GM23248 (cell line): ENCODE results near the gene TGFBR1. TPM values are rescaled to one million over a fixed set of nuclear protein-coding genes. Genes with fewer than 3 reads are reported as not detected.
A peak's percentile ranks its signal among the peaks of the same experiment; 100 is the strongest.

Experiments
- DNase-seq: peaks from one replicate; pipeline ENCODE4 v3.0.0-alpha.2; 2015
- H2AFZ ChIP-seq: fragments of 200-600 bp; sonication (generic); 2 replicates; pipeline ENCODE4 v1.6.1; 2016; ENCODE audit warnings: antibody characterized with exemption
- H3F3A ChIP-seq: fragments of 200-600 bp; sonication (generic); 2 replicates; pipeline ENCODE4 v1.6.1; 2016; ENCODE audit warnings: mild to moderate bottlenecking, antibody characterized with exemption, mixed run types; ENCODE audit not compliant: insufficient read depth
- H3K27ac ChIP-seq: fragments of 200-600 bp; sonication (generic); 2 replicates; pipeline ENCODE4 v1.5.1; 2016; ENCODE audit warnings: mild to moderate bottlenecking
- H3K27me3 ChIP-seq: fragments of 200-600 bp; sonication (generic); replicated peaks from 2 replicates; pipeline ENCODE4 v1.6.1; 2016; ENCODE audit warnings: mild to moderate bottlenecking; ENCODE audit not compliant: insufficient read depth
- H3K36me3 ChIP-seq: fragments of 200-600 bp; sonication (generic); 2 replicates; pipeline ENCODE4 v1.6.1; 2016; ENCODE audit warnings: low read depth, mild to moderate bottlenecking
- H3K4me1 ChIP-seq: fragments of 200-600 bp; sonication (generic); 2 replicates; pipeline ENCODE4 v1.6.1; 2016; ENCODE audit warnings: mild to moderate bottlenecking; ENCODE audit not compliant: insufficient read depth
- H3K4me2 ChIP-seq: fragments of 200-600 bp; sonication (generic); one replicate; pipeline ENCODE4 v1.6.1; 2016; ENCODE audit warnings: mild to moderate bottlenecking; ENCODE audit not compliant: unreplicated experiment
- H3K4me3 ChIP-seq: fragments of 200-600 bp; sonication (generic); 2 replicates; pipeline ENCODE4 v1.5.1; 2016; ENCODE audit warnings: mild to moderate bottlenecking
- H3K79me2 ChIP-seq: fragments of 200-600 bp; sonication (generic); 2 replicates; pipeline ENCODE4 v1.6.1; 2016; ENCODE audit warnings: mild to moderate bottlenecking; ENCODE audit not compliant: insufficient read depth
- H3K9ac ChIP-seq: fragments of 200-600 bp; sonication (generic); 2 replicates; pipeline ENCODE4 v1.6.1; 2016; ENCODE audit warnings: mild to moderate bottlenecking
- H3K9me2 ChIP-seq: fragments of 200-600 bp; sonication (generic); 2 replicates; pipeline ENCODE4 v1.6.1; 2016; ENCODE audit warnings: mixed run types, mild to moderate bottlenecking, moderate library complexity; ENCODE audit not compliant: insufficient read depth
- H3K9me3 ChIP-seq: fragments of 200-600 bp; sonication (generic); one replicate; pipeline ENCODE4 v1.6.1; 2017; ENCODE audit warnings: low read depth
- H4K20me1 ChIP-seq: fragments of 200-600 bp; sonication (generic); 2 replicates; pipeline ENCODE4 v1.6.0; 2016; ENCODE audit not compliant: insufficient read depth
- EZH2 ChIP-seq: fragments of 200-600 bp; sonication (generic); IDR thresholded peaks from 2 replicates; pipeline ENCODE4 v1.6.1; 2018; ENCODE audit warnings: antibody characterized with exemption, mild to moderate bottlenecking; ENCODE audit not compliant: insufficient read depth, poor library complexity, severe bottlenecking
- EZH2phosphoT487 ChIP-seq: fragments of 200-600 bp; sonication (generic); IDR thresholded peaks from 2 replicates; pipeline ENCODE4 v1.6.1; 2018; ENCODE audit warnings: antibody characterized with exemption, moderate library complexity, mild to moderate bottlenecking, low read depth; ENCODE audit not compliant: insufficient read depth
- WGBS, 2 experiments: methylation state at CpG; one replicate each; pipeline ENCODE4 v1.1.6; 2015 to 2017; ENCODE audit warnings: low lambda C conversion rate in 2 of 2, low coverage in 1 of 2; ENCODE audit errors: missing lambda C conversion rate in 2 of 2; 5-methylcytosine and 5-hydroxymethylcytosine counted together
- in situ Hi-C: fragments of 300-500 bp; cut with MboI; formaldehyde crosslinking; loops from 2 replicates; pipeline ENCODE4 v1.15.0; 2020
- polyA plus RNA-seq: library from polyadenylated mRNA; unstranded; fragments of >200 nt; fragmentation: Nextera tagmentation; extraction: Ambion mirVana; gene quantifications from 2 replicates; pipeline ENCODE4 v1.2.1, GENCODE V29; 2016
- total RNA-seq: library from RNA; depleted of rRNA; stranded (reverse); fragments of >200 nt; shearing (Covaris generic); gene quantifications from 2 replicates; pipeline ENCODE4 v1.2.3, GENCODE V29; 2014; rRNA removed

The TGFBR1 gene
- total RNA-seq, result 73.9 and 75.1 TPM in 2 replicates
- 41.0 and 46.3 TPM in 2 replicates for polyA plus RNA-seq

- peak within 1 kb of the TSS; percentile 92 for H3K4me3 ChIP-seq
Measured at GRCh38 chr9:99104459-99105151, at the start of gene TGFBR1. TSS of gene TGFBR1 (plus strand) at chr9:99105113. CDS start at chr9:99105206, 93 bp downstream.

GRCh38 chr9:99055384-99055783 is 49.5 kb upstream of the TGFBR1 start:
- peak; percentile 45 for DNase-seq
- H3K27ac ChIP-seq, result no peak overlapping the region
- WGBS, 2 experiments, result 100% methylated on average over 1 of the region's 1 CpG
- H3K4me1 ChIP-seq, result peaks cover 58% of the 10 kb centered on the region
- H3K9me2 ChIP-seq, result no peaks in the 10 kb centered on the region
- in situ Hi-C loops, result no loop called here
- H3K79me2 ChIP-seq, result no peaks in the 10 kb centered on the region
- H3K9ac ChIP-seq, result no peak overlapping the region
- H3K27me3 ChIP-seq, result no peaks in the 10 kb centered on the region
- H3K9me3 ChIP-seq, result no peaks in the 10 kb centered on the region
- no peak overlapping the region for H2AFZ ChIP-seq
- no peaks in the 10 kb centered on the region for H4K20me1 ChIP-seq
- H3K36me3 ChIP-seq, result no peaks in the 10 kb centered on the region
- peaks cover 63% of the 10 kb centered on the region for H3F3A ChIP-seq
- TF ChIP-seq EZH2 (no peak), EZH2phosphoT487 (no peak)
- H3K4me3 ChIP-seq, result no peak overlapping the region
- no peak overlapping the region for H3K4me2 ChIP-seq

More at GRCh38 chr9:99104459-99105151, at the start of gene TGFBR1:
- Histone ChIP-seq H3K79me2 (peaks cover 41% of the 10 kb centered on the region), H3K9me3 (no peaks in the 10 kb centered on the region), H2AFZ (peak within 1 kb of the TSS; percentile 70), H3K4me1 (peaks cover 45% of the 10 kb centered on the region), H3K27ac (peak within 1 kb of the TSS; percentile 92), H3K4me2 (peak within 1 kb of the TSS; percentile 98), H3K9me2 (no peaks in the 10 kb centered on the region), H4K20me1 (peaks cover 4% of the 10 kb centered on the region; the same call in 1 of the 2 replicates), H3K9ac (peak within 1 kb of the TSS; percentile 98), H3K36me3 (no peaks in the 10 kb centered on the region), H3K27me3 (no peaks in the 10 kb centered on the region), H3F3A (peaks cover 40% of the 10 kb centered on the region)
- in situ Hi-C loops, result no loop called here
- DNase-seq, result peak; percentile 97
- WGBS, 2 experiments, result 0 to 2% methylated on average over 45 to 46 of the region's 60 CpGs
- TF ChIP-seq EZH2phosphoT487 (no peak), EZH2 (no peak)

GRCh38 chr9:99056186-99056585 is 48.7 kb upstream of the TGFBR1 start:
- Histone ChIP-seq H2AFZ (no peak overlapping the region), H3K27ac (no peak overlapping the region), H3K4me3 (no peak overlapping the region), H3K9me3 (no peaks in the 10 kb centered on the region), H3K9ac (no peak overlapping the region), H3K36me3 (no peaks in the 10 kb centered on the region), H3K4me2 (no peak overlapping the region), H3K9me2 (no peaks in the 10 kb centered on the region), H3K27me3 (no peaks in the 10 kb centered on the region), H3K4me1 (peaks cover 51% of the 10 kb centered on the region), H4K20me1 (no peaks in the 10 kb centered on the region), H3F3A (peaks cover 55% of the 10 kb centered on the region), H3K79me2 (no peaks in the 10 kb centered on the region)
- DNase-seq, result no peak
- no peak for TF ChIP-seq EZH2phosphoT487
- no peak for TF ChIP-seq EZH2
- 94 to 100% methylated on average over 6 of the region's 6 CpGs for WGBS, 2 experiments
- in situ Hi-C loops, result no loop called here

GRCh38 chr9:99056886-99057664 is 47.8 kb upstream of the TGFBR1 start:
- H4K20me1 ChIP-seq, result no peaks in the 10 kb centered on the region
- no peaks in the 10 kb centered on the region for H3K9me2 ChIP-seq
- DNase-seq, result peak; percentile 94
- H3K27me3 ChIP-seq, result peaks cover 1% of the 10 kb centered on the region; the same call in 1 of the 2 replicates
- peaks cover 47% of the 10 kb centered on the region for H3F3A ChIP-seq
- H3K4me3 ChIP-seq, result no peak overlapping the region
- in situ Hi-C loops, result no loop called here
- peaks cover 47% of the 10 kb centered on the region for H3K4me1 ChIP-seq
- peak overlapping the region; percentile 37 for H3K27ac ChIP-seq
- TF ChIP-seq EZH2 (no peak), EZH2phosphoT487 (peak; percentile 58; the same call in 1 of the 2 replicates)
- H3K79me2 ChIP-seq, result no peaks in the 10 kb centered on the region
- 70 to 75% methylated on average over 5 of the region's 5 CpGs for WGBS, 2 experiments
- H3K36me3 ChIP-seq, result no peaks in the 10 kb centered on the region
- H3K4me2 ChIP-seq, result peak overlapping the region; percentile 59
- peak overlapping the region; percentile 23 for H3K9ac ChIP-seq
- no peaks in the 10 kb centered on the region for H3K9me3 ChIP-seq
- no peak overlapping the region for H2AFZ ChIP-seq
